Astrocyte (in vitro differentiated cells and primary cell): ENCODE measurements around the gene CDH24. TPM values are rescaled to one million over a fixed set of nuclear protein-coding genes. Genes with fewer than 3 reads are reported as not detected.

Source experiments
- DNase-seq: peaks from one replicate; pipeline ENCODE4 v3.0.0-alpha.2; 2010; ENCODE audit warnings: low read depth
- FAIRE-seq: peaks from 2 replicates; lab custom pipeline; 2011; peaks lifted over from hg19 to GRCh38; lab: Jason Lieb, UNC
- H2AFZ ChIP-seq: 2 replicates; pipeline ENCODE4 v1.6.0; 2012; ENCODE audit warnings: low read depth, low read length, inconsistent platforms
- H3K27ac ChIP-seq: 2 replicates; pipeline ENCODE4 v1.5.1; 2011; ENCODE audit warnings: low read depth, low read length, inconsistent platforms
- H3K27me3 ChIP-seq: 2 replicates; pipeline ENCODE4 v1.6.0; 2011; ENCODE audit warnings: low read length, inconsistent platforms; ENCODE audit not compliant: insufficient read depth
- H3K36me3 ChIP-seq: 2 replicates; pipeline ENCODE4 v1.5.1; 2011; ENCODE audit warnings: low read length, inconsistent platforms; ENCODE audit not compliant: insufficient read depth
- H3K4me1 ChIP-seq: 2 replicates; pipeline ENCODE4 v1.5.1; 2011; ENCODE audit warnings: low read length, inconsistent platforms; ENCODE audit not compliant: insufficient read depth
- H3K4me2 ChIP-seq: 2 replicates; pipeline ENCODE4 v1.6.0; 2012; ENCODE audit warnings: low read length, inconsistent platforms
- H3K4me3 ChIP-seq: 2 replicates; pipeline ENCODE4 v1.5.1; 2011; ENCODE audit warnings: low read depth, mild to moderate bottlenecking, low read length, inconsistent platforms; ENCODE audit not compliant: insufficient read depth
- H3K79me2 ChIP-seq: 2 replicates; pipeline ENCODE4 v1.6.0; 2012; ENCODE audit warnings: mild to moderate bottlenecking, low read length, inconsistent platforms; ENCODE audit not compliant: insufficient read depth
- H3K9ac ChIP-seq: 2 replicates; pipeline ENCODE4 v1.6.0; 2012; ENCODE audit warnings: mild to moderate bottlenecking, low read length, inconsistent platforms
- H3K9me3 ChIP-seq: 2 replicates; pipeline ENCODE4 v1.5.1; 2012; ENCODE audit warnings: low read depth, mild to moderate bottlenecking, low read length, inconsistent platforms; ENCODE audit not compliant: insufficient read depth
- H4K20me1 ChIP-seq: 2 replicates; pipeline ENCODE4 v1.6.0; 2012; ENCODE audit warnings: low read length, inconsistent platforms; ENCODE audit not compliant: insufficient read depth
- H3K27ac Mint-ChIP-seq: one replicate; pipeline ENCODE4 v1.8.0; 2021; ENCODE audit warnings: mild to moderate bottlenecking, mixed read lengths; ENCODE audit not compliant: unreplicated experiment
- H3K27me3 Mint-ChIP-seq: one replicate; pipeline ENCODE4 v1.8.0; 2021; ENCODE audit warnings: low read depth, mixed read lengths; ENCODE audit not compliant: unreplicated experiment
- H3K36me3 Mint-ChIP-seq: one replicate; pipeline ENCODE4 v1.8.0; 2021; ENCODE audit warnings: low read depth, mixed read lengths; ENCODE audit not compliant: unreplicated experiment
- H3K4me1 Mint-ChIP-seq: one replicate; pipeline ENCODE4 v1.8.0; 2021; ENCODE audit warnings: low read depth, mixed read lengths; ENCODE audit not compliant: unreplicated experiment
- H3K4me3 Mint-ChIP-seq: one replicate; pipeline ENCODE4 v1.8.0; 2021; ENCODE audit warnings: mild to moderate bottlenecking, moderate library complexity, mixed read lengths; ENCODE audit not compliant: unreplicated experiment
- H3K9me3 Mint-ChIP-seq: one replicate; pipeline ENCODE4 v1.8.0; 2021; ENCODE audit warnings: mild to moderate bottlenecking, mixed read lengths; ENCODE audit not compliant: unreplicated experiment
- EZH2 ChIP-seq: IDR thresholded peaks from 2 replicates; pipeline ENCODE4 v1.6.1; 2012; ENCODE audit warnings: mild to moderate bottlenecking, low read length, inconsistent platforms; ENCODE audit not compliant: insufficient read depth
- total RNA-seq: library from RNA; stranded (reverse); gene quantifications from 2 replicates; pipeline ENCODE4 v1.2.1, GENCODE V29; 2021
- TF ChIP-seq, protein P1 (sequence below): IDR thresholded peaks from 2 replicates; pipeline ENCODE4 v1.5.1; 2011; ENCODE audit warnings: low read depth, mild to moderate bottlenecking, inconsistent platforms, low read length, moderate library complexity; ENCODE audit not compliant: insufficient read depth

CDH24 gene
- total RNA-seq, 1 donor from 2014 or later: 22.2 TPM

DNA sequence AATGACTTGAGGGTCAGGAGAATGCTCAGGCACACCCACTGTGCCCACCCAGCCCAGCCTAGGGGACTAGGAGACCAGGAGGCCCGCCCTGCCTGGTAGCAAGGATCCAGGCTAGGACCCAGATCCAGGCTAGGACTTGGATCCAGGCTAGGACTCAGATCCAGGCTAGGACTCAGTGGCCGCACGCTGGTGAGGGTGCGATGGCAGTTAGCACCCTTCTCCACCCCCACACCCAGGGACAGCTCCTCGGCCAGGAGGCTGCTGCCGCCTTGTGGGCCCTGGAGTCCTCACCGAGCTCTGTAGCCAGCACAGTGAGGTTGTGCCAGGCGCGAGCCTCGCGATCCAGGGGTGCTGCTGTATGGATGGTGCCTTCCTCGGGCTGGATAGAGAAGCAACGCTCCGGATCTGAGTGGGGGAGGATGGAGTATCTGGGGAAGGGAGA lies 5.1 kb downstream of the CDH24 start:
- H3K4me1 Mint-ChIP-seq: peaks cover 12% of the 10 kb centered on the region
- H3K4me2 ChIP-seq: no peak overlapping the region
- no peaks in the 10 kb centered on the region for H3K36me3 ChIP-seq
- peaks cover 4% of the 10 kb centered on the region for H3K9me3 Mint-ChIP-seq
- peaks cover 18% of the 10 kb centered on the region for H3K4me1 ChIP-seq
- DNase-seq (no peak), FAIRE-seq (no peak)
- no peaks in the 10 kb centered on the region for H3K9me3 ChIP-seq
- H2AFZ ChIP-seq: no peak overlapping the region
- H3K36me3 Mint-ChIP-seq: peaks cover 15% of the 10 kb centered on the region
- no peaks in the 10 kb centered on the region for H3K79me2 ChIP-seq
- no peaks in the 10 kb centered on the region for H3K27me3 ChIP-seq
- no peak overlapping the region for H3K27ac ChIP-seq
- TF ChIP-seq EZH2: no peak
- TF ChIP-seq, protein P1, sequence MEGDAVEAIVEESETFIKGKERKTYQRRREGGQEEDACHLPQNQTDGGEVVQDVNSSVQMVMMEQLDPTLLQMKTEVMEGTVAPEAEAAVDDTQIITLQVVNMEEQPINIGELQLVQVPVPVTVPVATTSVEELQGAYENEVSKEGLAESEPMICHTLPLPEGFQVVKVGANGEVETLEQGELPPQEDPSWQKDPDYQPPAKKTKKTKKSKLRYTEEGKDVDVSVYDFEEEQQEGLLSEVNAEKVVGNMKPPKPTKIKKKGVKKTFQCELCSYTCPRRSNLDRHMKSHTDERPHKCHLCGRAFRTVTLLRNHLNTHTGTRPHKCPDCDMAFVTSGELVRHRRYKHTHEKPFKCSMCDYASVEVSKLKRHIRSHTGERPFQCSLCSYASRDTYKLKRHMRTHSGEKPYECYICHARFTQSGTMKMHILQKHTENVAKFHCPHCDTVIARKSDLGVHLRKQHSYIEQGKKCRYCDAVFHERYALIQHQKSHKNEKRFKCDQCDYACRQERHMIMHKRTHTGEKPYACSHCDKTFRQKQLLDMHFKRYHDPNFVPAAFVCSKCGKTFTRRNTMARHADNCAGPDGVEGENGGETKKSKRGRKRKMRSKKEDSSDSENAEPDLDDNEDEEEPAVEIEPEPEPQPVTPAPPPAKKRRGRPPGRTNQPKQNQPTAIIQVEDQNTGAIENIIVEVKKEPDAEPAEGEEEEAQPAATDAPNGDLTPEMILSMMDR: no peak
- H3K27me3 Mint-ChIP-seq: no peaks in the 10 kb centered on the region
- H3K4me3 Mint-ChIP-seq: no peak overlapping the region
- no peak overlapping the region for H3K9ac ChIP-seq
- no peak overlapping the region for H3K27ac Mint-ChIP-seq
- H3K4me3 ChIP-seq: no peak overlapping the region
- H4K20me1 ChIP-seq: peaks cover 9% of the 10 kb centered on the region

GRCh38 chr14:23051141-23052057 lies 5.9 kb downstream of the CDH24 start:
- no peak for FAIRE-seq
- no peaks in the 10 kb centered on the region for H3K27me3 ChIP-seq
- Mint-ChIP-seq H3K36me3 (peaks cover 15% of the 10 kb centered on the region), H3K27me3 (no peaks in the 10 kb centered on the region), H3K9me3 (peaks cover 4% of the 10 kb centered on the region), H3K4me3 (no peak overlapping the region), H3K27ac (no peak overlapping the region), H3K4me1 (peaks cover 8% of the 10 kb centered on the region)
- DNase-seq: no peak
- no peak overlapping the region for H3K9ac ChIP-seq
- H3K4me2 ChIP-seq: no peak overlapping the region
- no peaks in the 10 kb centered on the region for H3K9me3 ChIP-seq
- no peak overlapping the region for H3K27ac ChIP-seq
- H3K36me3 ChIP-seq: no peaks in the 10 kb centered on the region
- no peaks in the 10 kb centered on the region for H3K79me2 ChIP-seq
- H4K20me1 ChIP-seq: peaks cover 9% of the 10 kb centered on the region
- no peak overlapping the region for H2AFZ ChIP-seq
- no peak for TF ChIP-seq EZH2
- TF ChIP-seq, protein P1: no peak
- H3K4me1 ChIP-seq: peaks cover 13% of the 10 kb centered on the region
- no peak overlapping the region for H3K4me3 ChIP-seq

DNA sequence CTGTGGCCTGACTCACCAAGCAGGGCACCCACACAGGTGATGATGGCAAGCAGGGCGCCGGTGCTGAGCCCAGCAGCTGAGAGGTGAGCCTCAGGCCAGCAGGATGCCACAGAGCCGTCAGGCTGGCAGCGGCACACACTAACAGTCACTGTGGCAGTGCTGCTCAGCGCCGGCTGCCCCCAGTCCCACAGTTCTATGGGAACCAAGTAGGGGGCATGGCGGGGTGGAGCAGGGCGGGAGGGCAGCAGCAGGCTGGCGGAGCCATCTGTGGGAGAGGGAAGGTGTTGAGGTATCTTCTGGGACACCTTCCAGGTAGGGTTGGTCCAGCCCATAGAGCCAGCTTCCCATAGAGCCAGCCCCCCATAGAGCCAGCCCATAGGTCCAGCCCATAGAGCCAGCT lies 8.3 kb downstream of the CDH24 start:
- TF ChIP-seq EZH2: no peak
- TF ChIP-seq, protein P1: no peak
- FAIRE-seq: no peak
- H3K9me3 Mint-ChIP-seq: peaks cover 4% of the 10 kb centered on the region
- Histone ChIP-seq H3K27me3 (no peaks in the 10 kb centered on the region), H2AFZ (no peak overlapping the region), H3K79me2 (no peaks in the 10 kb centered on the region), H3K36me3 (no peaks in the 10 kb centered on the region), H3K9me3 (no peaks in the 10 kb centered on the region), H3K9ac (no peak overlapping the region), H3K27ac (no peak overlapping the region), H3K4me2 (no peak overlapping the region), H3K4me1 (peaks cover 10% of the 10 kb centered on the region), H4K20me1 (no peaks in the 10 kb centered on the region), H3K4me3 (no peak overlapping the region)
- no peak overlapping the region for H3K27ac Mint-ChIP-seq
- DNase-seq: no peak
- H3K4me1 Mint-ChIP-seq: peaks cover 7% of the 10 kb centered on the region
- peaks cover 12% of the 10 kb centered on the region for H3K36me3 Mint-ChIP-seq
- H3K4me3 Mint-ChIP-seq: no peak overlapping the region
- peaks cover 3% of the 10 kb centered on the region for H3K27me3 Mint-ChIP-seq
